ENCODE results near the gene GOLGA6L10. TPM values are rescaled to one million over a fixed set of nuclear protein-coding genes. Genes with fewer than 3 reads are reported as not detected.
"Not testable (repeated sequence)": the region's sequence is repeated elsewhere in the genome, so short reads cannot be mapped to it uniquely, and the experiment has no call there.

GOLGA6L10 gene
- total and polyA plus RNA-seq, 7 experiments from 2014 or later = 0.04 to 3.8 (median 1.0) TPM

DNA sequence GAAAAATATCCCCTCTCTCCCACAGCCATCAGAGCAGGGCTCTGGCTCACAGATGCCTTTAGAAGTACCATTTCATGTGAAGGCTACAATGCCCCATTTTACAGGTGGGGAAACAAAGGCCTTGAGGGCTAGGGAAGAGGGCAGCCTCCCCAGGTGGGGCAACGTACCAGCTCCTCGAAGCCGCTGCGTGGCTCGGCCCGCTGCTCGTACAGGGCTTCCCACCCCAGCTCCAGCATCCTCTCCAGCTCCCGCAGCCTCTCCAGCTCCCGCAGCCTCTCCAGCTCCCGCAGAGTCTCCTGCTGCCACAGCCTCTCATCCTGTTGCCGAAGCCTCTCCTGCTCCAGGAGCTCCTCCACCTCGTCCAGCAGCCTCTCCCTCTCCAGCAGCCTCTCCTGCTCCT is 4.9 kb downstream of the GOLGA6L10 start:
- DNase-seq; H3K4me3 Mint-ChIP-seq; CTCF ChIA-PET; H3K4me3 ChIP-seq (ENCODE audit: low read length); ATAC-seq; H3K4me1 ChIP-seq (ENCODE audit: control insufficient read depth in 2 of 2, insufficient read depth in 2 of 2, low read length in 2 of 2); H3K36me3 Mint-ChIP-seq; H3K27me3 Mint-ChIP-seq; H3K9me3 Mint-ChIP-seq; H3K9me3 ChIP-seq (ENCODE audit: control insufficient read depth in 2 of 3, low read length in 3 of 3); H3K27ac ChIP-seq (ENCODE audit: low read depth, low read length); H3K36me3 ChIP-seq (ENCODE audit: control insufficient read depth in 2 of 3, insufficient read depth in 3 of 3, low read length in 3 of 3); H3K27me3 ChIP-seq (ENCODE audit: control insufficient read depth in 2 of 2, insufficient read depth in 2 of 2, low read length in 2 of 2); H3K4me1 Mint-ChIP-seq; intact Hi-C loops (cut with micrococcal nuclease); POLR2A ChIA-PET; H3K27ac Mint-ChIP-seq: not testable (repeated sequence)

DNA sequence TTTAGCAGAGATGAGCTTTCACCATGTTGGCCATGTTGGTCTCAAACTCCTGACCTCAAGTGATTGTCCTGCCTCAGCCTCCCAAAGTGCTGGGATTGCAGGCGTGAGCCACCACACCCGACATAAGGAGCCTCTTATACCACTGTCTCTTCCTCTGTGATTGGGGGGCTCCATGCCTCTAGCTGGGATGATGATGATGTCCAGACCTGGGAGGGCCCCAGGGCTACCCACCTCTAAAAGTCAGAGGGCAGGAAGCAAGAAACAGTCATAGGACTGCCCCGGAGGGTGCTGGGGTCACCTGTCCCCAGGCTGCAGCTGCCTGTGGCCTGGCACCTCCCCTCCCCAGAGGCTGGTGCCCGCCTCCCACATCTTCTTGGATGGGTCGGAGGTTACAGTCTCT is 5.4 kb downstream of the GOLGA6L10 start:
- H3K27ac Mint-ChIP-seq; H3K27me3 Mint-ChIP-seq; H3K36me3 ChIP-seq (ENCODE audit: control insufficient read depth in 2 of 3, insufficient read depth in 3 of 3, low read length in 3 of 3); DNase-seq; H3K4me1 Mint-ChIP-seq; ATAC-seq; H3K9me3 Mint-ChIP-seq; H3K4me3 Mint-ChIP-seq; H3K4me3 ChIP-seq (ENCODE audit: low read length); POLR2A ChIA-PET; H3K27me3 ChIP-seq (ENCODE audit: control insufficient read depth in 2 of 2, insufficient read depth in 2 of 2, low read length in 2 of 2); H3K9me3 ChIP-seq (ENCODE audit: control insufficient read depth in 2 of 3, low read length in 3 of 3); H3K4me1 ChIP-seq (ENCODE audit: control insufficient read depth in 2 of 2, insufficient read depth in 2 of 2, low read length in 2 of 2); H3K27ac ChIP-seq (ENCODE audit: low read depth, low read length); CTCF ChIA-PET; H3K36me3 Mint-ChIP-seq; intact Hi-C loops (cut with micrococcal nuclease): not testable (repeated sequence)

DNA sequence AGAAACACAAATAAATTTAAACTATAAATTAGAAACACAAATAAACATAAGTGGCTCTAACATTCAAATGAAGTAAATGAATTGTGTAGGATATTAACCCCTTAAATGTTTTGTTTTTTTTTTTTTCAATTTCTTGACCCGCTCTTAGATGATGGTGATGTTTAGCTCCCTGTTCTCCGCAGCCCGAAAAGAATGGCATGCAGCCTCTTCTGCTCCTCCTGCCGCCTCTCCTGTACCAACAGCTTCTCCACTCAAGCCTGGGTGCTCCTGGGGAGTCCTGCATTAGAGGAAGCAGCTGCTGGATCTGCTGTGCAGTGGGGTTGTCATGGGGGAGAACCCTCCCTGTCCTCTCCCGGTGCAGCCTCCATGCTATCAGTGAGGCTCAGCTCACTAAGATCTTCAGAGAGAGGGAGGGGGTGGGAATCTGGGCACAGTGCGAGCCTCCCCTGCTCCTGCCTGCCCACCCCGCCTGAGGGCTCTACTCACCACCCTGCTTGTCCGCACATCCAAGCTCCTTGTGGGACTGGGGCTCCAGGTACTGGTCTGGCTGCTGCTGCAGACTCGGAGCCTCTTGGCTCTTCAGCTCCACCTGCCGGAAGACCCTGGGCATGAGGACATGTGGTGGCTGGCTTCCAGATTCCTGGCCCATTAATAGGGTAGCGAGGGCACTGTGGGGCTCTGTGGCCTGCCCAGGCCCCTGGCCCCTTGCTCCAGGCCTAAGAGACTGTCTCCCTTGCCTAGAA is 6.5 kb downstream of the GOLGA6L10 start:
- H3K4me1 ChIP-seq (ENCODE audit: control insufficient read depth in 2 of 2, insufficient read depth in 2 of 2, low read length in 2 of 2); intact Hi-C loops (cut with micrococcal nuclease); H3K4me3 ChIP-seq (ENCODE audit: low read length); H3K27me3 Mint-ChIP-seq; H3K9me3 ChIP-seq (ENCODE audit: control insufficient read depth in 2 of 3, low read length in 3 of 3); H3K27ac ChIP-seq (ENCODE audit: low read depth, low read length); H3K27ac Mint-ChIP-seq; H3K4me3 Mint-ChIP-seq; H3K9me3 Mint-ChIP-seq; H3K36me3 Mint-ChIP-seq; ATAC-seq; CTCF ChIA-PET; H3K27me3 ChIP-seq (ENCODE audit: control insufficient read depth in 2 of 2, insufficient read depth in 2 of 2, low read length in 2 of 2); H3K36me3 ChIP-seq (ENCODE audit: control insufficient read depth in 2 of 3, insufficient read depth in 3 of 3, low read length in 3 of 3); POLR2A ChIA-PET; H3K4me1 Mint-ChIP-seq: not testable (repeated sequence)
- peak in 6 of 9 donors; percentile 21 to 39 (median 38) for DNase-seq

DNA sequence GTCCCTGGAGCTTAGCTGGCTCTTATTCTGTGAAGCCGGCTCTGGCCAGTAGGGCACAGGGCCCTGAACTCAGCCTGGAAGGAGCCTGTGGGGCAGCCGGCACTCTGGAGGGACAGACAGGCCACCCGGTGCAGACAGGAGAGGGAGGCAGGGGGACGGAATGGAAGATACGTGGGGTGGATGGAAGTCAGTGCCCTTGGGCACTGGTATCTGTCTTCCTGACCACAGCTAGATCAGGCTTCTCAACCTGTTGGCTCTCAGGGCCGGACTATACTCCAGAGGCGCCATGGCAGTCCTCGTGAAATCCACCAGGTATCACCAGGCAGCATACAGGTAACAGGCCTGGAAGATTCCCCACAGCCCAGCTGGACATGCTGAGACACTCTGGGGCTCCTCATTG is 10.7 kb downstream of the GOLGA6L10 start:
- H3K27me3 Mint-ChIP-seq; H3K9me3 Mint-ChIP-seq; H3K4me3 Mint-ChIP-seq; intact Hi-C loops (cut with micrococcal nuclease); CTCF ChIA-PET; H3K27ac ChIP-seq (ENCODE audit: low read depth, low read length); H3K36me3 ChIP-seq (ENCODE audit: control insufficient read depth in 2 of 3, insufficient read depth in 3 of 3, low read length in 3 of 3); H3K4me3 ChIP-seq (ENCODE audit: low read length); H3K4me1 ChIP-seq (ENCODE audit: control insufficient read depth in 2 of 2, insufficient read depth in 2 of 2, low read length in 2 of 2); H3K27me3 ChIP-seq (ENCODE audit: control insufficient read depth in 2 of 2, insufficient read depth in 2 of 2, low read length in 2 of 2); POLR2A ChIA-PET; H3K4me1 Mint-ChIP-seq; ATAC-seq; H3K36me3 Mint-ChIP-seq; H3K9me3 ChIP-seq (ENCODE audit: control insufficient read depth in 2 of 3, low read length in 3 of 3); H3K27ac Mint-ChIP-seq; DNase-seq: not testable (repeated sequence)

DNA sequence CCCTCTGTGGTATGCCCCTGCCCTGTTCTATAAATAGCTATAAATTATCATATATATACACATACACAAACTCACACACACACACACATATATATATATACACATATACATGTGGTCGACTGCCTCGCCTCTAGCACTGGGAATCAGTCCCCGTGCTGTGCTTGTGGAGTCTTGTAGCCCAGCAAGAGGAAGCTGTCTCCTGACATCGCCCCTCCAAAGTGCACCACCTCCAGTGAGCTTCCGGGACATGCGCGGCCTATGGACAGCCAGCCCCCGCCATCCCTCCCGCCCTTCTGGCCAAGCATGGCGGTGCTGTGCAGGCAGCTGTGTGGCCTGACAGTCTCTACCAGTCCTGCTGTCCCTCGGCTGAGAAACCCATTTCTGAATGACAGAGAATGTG is 11.2 kb downstream of the GOLGA6L10 start:
- intact Hi-C loops (cut with micrococcal nuclease); POLR2A ChIA-PET; DNase-seq; H3K36me3 Mint-ChIP-seq; H3K36me3 ChIP-seq (ENCODE audit: control insufficient read depth in 2 of 3, insufficient read depth in 3 of 3, low read length in 3 of 3); CTCF ChIA-PET; H3K4me1 Mint-ChIP-seq; H3K9me3 ChIP-seq (ENCODE audit: control insufficient read depth in 2 of 3, low read length in 3 of 3); H3K4me3 Mint-ChIP-seq; ATAC-seq; H3K9me3 Mint-ChIP-seq; H3K4me3 ChIP-seq (ENCODE audit: low read length); H3K27me3 Mint-ChIP-seq; H3K27ac Mint-ChIP-seq; H3K27me3 ChIP-seq (ENCODE audit: control insufficient read depth in 2 of 2, insufficient read depth in 2 of 2, low read length in 2 of 2); H3K27ac ChIP-seq (ENCODE audit: low read depth, low read length); H3K4me1 ChIP-seq (ENCODE audit: control insufficient read depth in 2 of 2, insufficient read depth in 2 of 2, low read length in 2 of 2): not testable (repeated sequence)

DNA sequence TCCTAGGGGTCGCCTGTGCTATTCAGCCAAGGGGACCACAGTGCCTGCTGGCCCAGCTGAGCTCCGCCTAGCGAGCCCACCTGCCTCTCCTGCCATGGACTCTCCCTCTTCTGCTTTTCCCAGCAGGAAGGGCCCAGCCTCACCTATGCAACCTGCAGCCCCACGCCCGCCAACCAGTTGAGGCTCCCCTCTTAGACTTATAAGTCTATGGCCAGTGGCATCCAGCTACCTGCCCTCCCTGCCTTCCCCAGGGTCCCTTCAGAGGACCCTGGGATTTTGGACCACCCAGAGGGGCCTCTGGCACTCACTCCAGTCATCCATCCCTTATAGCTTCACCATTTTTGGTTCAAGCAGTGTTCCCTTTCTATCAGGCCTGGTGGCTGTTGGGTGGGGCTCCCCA is 12.2 kb downstream of the GOLGA6L10 start:
- not testable (repeated sequence) for H3K9me3 Mint-ChIP-seq; H3K27ac ChIP-seq (ENCODE audit: low read depth, low read length); ATAC-seq

DNA sequence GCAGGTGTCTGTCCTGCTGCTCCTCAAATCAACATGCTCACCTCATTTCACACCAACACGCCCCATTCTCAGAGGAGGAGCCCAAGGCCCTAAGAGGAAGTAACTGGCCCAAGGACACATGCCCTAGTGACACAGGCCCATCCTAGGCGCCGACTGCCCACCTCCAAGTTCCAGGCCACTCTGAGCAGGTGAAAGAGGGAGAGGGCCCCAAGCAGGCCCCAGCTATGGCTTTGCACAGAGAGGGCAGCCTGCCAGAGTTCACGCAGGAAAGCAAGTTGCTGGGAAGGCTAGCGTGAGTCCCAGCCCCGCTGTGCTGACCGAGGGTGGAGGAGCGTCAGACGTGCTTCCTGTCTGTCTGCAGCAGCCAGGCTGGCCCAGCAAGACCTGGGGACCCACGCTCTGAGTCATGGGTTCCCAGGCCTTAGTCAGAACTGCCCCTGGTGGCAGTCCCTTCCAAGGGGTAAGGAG is 13.1 kb downstream of the GOLGA6L10 start:
- DNase-seq; H3K27me3 ChIP-seq (ENCODE audit: control insufficient read depth in 2 of 2, insufficient read depth in 2 of 2, low read length in 2 of 2); H3K27ac Mint-ChIP-seq; intact Hi-C loops (cut with micrococcal nuclease); ATAC-seq; H3K9me3 ChIP-seq (ENCODE audit: control insufficient read depth in 2 of 3, low read length in 3 of 3); H3K4me3 Mint-ChIP-seq; H3K27ac ChIP-seq (ENCODE audit: low read depth, low read length); POLR2A ChIA-PET; H3K27me3 Mint-ChIP-seq; H3K4me3 ChIP-seq (ENCODE audit: low read length); CTCF ChIA-PET; H3K4me1 ChIP-seq (ENCODE audit: control insufficient read depth in 2 of 2, insufficient read depth in 2 of 2, low read length in 2 of 2); H3K36me3 Mint-ChIP-seq; H3K36me3 ChIP-seq (ENCODE audit: control insufficient read depth in 2 of 3, insufficient read depth in 3 of 3, low read length in 3 of 3); H3K9me3 Mint-ChIP-seq; H3K4me1 Mint-ChIP-seq: not testable (repeated sequence)

More for the DNA sequence above, 12.2 kb downstream of the GOLGA6L10 start:
- CTCF ChIA-PET; H3K27me3 Mint-ChIP-seq; H3K27me3 ChIP-seq (ENCODE audit: control insufficient read depth in 2 of 2, insufficient read depth in 2 of 2, low read length in 2 of 2); H3K4me3 ChIP-seq (ENCODE audit: low read length); H3K36me3 ChIP-seq (ENCODE audit: control insufficient read depth in 2 of 3, insufficient read depth in 3 of 3, low read length in 3 of 3); intact Hi-C loops (cut with micrococcal nuclease); H3K27ac Mint-ChIP-seq; H3K4me3 Mint-ChIP-seq; H3K36me3 Mint-ChIP-seq; POLR2A ChIA-PET; H3K4me1 ChIP-seq (ENCODE audit: control insufficient read depth in 2 of 2, insufficient read depth in 2 of 2, low read length in 2 of 2); DNase-seq; H3K9me3 ChIP-seq (ENCODE audit: control insufficient read depth in 2 of 3, low read length in 3 of 3); H3K4me1 Mint-ChIP-seq: not testable (repeated sequence)

All from naive thymus-derived CD4-positive, alpha-beta T cell (primary cell).